ENCODE data around the gene NR5A1. TPM values are rescaled to one million over a fixed set of nuclear protein-coding genes. Genes with fewer than 3 reads are reported as not detected.

The NR5A1 gene
- total RNA-seq, 4 donors from 2014 or later = not detected

DNA sequence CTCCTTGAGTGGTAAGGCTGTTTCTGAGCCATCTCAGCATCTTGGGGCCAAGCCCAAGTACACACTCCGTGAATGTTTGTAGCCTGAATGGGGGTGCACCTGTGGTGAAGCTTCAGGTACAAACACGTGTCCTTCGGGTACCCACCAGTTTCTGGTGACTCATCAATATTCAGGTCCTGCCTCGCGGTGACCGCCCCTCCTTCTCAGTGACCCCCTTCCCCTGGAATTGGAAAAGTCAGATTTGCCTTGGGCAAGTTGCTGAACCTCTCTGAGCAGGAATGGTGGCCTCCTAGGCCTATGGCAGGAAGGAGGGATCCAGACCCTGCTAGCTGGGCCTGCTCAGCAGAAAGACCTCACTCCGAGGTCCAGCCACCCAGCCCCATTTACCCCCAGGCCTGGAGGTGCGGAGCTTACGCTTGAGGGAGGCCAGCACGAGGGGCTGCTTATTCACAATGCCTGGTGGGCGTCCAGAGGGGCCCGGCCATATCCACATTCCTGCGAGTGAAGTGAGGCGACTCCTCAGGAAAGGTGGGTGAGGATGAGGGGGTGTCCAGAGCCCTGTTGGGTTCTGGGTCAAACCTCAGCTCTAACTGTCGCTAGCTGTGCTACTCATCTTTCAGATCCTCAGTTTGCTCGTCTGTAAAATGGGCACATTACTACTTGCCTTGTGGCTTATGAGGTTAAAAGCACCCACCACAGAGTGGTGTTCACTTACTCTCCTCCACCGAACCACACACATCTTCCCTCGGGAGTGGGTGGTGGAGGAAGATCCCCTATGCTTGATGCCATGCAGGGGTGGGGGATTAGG, 49.9 kb downstream of the NR5A1 start:
- 77 to 82% methylated on average over 17 to 18 of the region's 18 CpGs for WGBS, 2 donors
- no peak for TF ChIP-seq CTCF (IDR thresholded peaks at IDR 0.05)
- DNase-seq (ENCODE audit: low spot score in 2 of 2) = no peak

GRCh38 chr9:124456341-124457078, 50.7 kb downstream of the NR5A1 start:
- Histone ChIP-seq H3K27ac (no peak overlapping the region), H3K27me3 (peaks cover 0 to 31% of the 10 kb centered on the region in 2 donors), H3K36me3 (no peaks in the 10 kb centered on the region), H3K4me3 (no peak overlapping the region), H3K9me3 (peaks cover 0 to 7% (median 0%) of the 10 kb centered on the region in 4 donors), H3K4me1 (peaks cover 0 to 11% (median 0%) of the 10 kb centered on the region in 4 donors)
- no peak for TF ChIP-seq EP300 (IDR thresholded peaks at IDR 0.05)
- no peak for TF ChIP-seq POLR2A (IDR thresholded peaks at IDR 0.05)
- TF ChIP-seq CTCF (IDR thresholded peaks at IDR 0.05) = no peak
- WGBS, 2 donors = 62 to 68% methylated on average over 15 of the region's 15 CpGs
- DNase-seq (ENCODE audit: low spot score in 2 of 2) = no peak

More for the DNA sequence above, 49.9 kb downstream of the NR5A1 start:
- H3K4me1 ChIP-seq = peaks cover 0 to 11% (median 0%) of the 10 kb centered on the region in 4 donors
- peaks cover 0 to 10% (median 0%) of the 10 kb centered on the region in 4 donors for H3K9me3 ChIP-seq
- H3K36me3 ChIP-seq = no peaks in the 10 kb centered on the region
- no peak overlapping the region for H3K27ac ChIP-seq
- H3K4me3 ChIP-seq = no peak overlapping the region
- peaks cover 0 to 23% of the 10 kb centered on the region in 2 donors for H3K27me3 ChIP-seq

DNA sequence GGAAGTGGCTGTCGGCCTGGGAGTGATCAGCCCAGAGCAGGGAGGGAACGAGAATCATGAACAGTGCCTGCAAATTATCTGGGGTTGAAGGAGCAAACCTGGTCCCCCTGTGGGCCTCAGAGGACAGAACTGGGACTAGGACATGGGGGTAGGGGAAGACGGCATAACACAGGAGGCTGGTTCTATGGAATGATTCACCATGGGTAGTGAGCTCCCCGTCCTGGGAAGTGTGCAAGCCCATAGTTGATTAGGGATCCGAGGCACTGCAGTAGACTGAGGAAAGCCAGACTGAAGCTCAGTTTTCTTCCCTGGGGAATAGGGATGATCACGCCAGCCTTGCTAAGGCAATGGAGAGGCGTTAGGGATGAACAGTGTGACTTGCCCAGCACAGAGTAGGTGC, 51.4 kb downstream of the NR5A1 start:
- TF ChIP-seq CTCF (IDR thresholded peaks at IDR 0.05) (no peak), POLR2A (IDR thresholded peaks at IDR 0.05) (no peak), EP300 (IDR thresholded peaks at IDR 0.05) (no peak)
- Histone ChIP-seq H3K9me3 (peaks cover 0 to 6% (median 0%) of the 10 kb centered on the region in 4 donors), H3K4me3 (no peak overlapping the region), H3K36me3 (no peaks in the 10 kb centered on the region), H3K27ac (no peak overlapping the region), H3K4me1 (peaks cover 0 to 16% (median 0%) of the 10 kb centered on the region in 4 donors), H3K27me3 (peaks cover 0 to 38% of the 10 kb centered on the region in 2 donors)
- no peak for DNase-seq (ENCODE audit: low spot score in 2 of 2)
- WGBS, 2 donors = 79% methylated on average over 7 of the region's 7 CpGs

DNA sequence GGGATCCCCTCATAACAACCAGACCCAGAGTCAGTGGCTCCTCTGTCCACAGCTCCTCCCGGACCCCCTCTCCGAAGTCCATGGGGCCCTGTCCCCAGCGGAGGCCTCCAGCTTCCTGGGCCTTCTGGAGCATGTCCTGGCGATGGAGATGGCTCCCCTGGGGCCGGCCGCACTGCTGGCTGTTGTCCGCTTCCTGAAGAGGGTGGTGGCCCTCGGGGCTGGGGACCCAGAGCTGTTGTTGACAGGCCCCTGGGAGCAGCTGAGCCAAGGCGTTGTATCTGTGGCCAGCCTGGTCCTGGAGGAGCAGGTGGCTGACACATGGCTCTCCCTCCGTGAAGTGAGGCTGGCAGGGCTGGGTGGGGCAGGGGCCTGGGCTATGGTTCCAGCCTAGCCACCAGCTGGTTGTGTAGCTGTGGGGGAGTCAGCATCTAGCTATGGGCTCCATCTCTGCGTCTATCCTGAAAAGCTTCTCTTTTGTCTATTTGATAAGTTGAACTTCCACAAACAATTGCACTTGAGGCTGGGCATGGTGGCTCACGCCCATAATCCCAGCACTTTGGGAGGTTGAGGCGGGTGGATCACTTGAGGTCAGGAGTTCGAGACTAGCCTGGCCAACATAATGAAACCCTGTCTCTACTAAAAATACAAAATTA, 52.3 kb downstream of the NR5A1 start:
- 77 to 81% methylated on average over 11 to 14 of the region's 14 CpGs for WGBS, 2 donors
- H3K4me1 ChIP-seq = peaks cover 0 to 24% (median 0%) of the 10 kb centered on the region in 4 donors
- no peaks in the 10 kb centered on the region for H3K36me3 ChIP-seq
- peaks cover 0 to 47% of the 10 kb centered on the region in 2 donors for H3K27me3 ChIP-seq
- H3K9me3 ChIP-seq = no peaks in the 10 kb centered on the region
- TF ChIP-seq CTCF (IDR thresholded peaks at IDR 0.05) (no peak), POLR2A (IDR thresholded peaks at IDR 0.05) (no peak), EP300 (IDR thresholded peaks at IDR 0.05) (no peak)
- no peak for DNase-seq (ENCODE audit: low spot score in 2 of 2)
- no peak overlapping the region for H3K27ac ChIP-seq
- H3K4me3 ChIP-seq = no peak overlapping the region
